Fibroblast of pulmonary artery (primary cell): ENCODE results near the gene PDZD2.

Experiments used
- DNase-seq: peaks from one replicate; pipeline ENCODE4 v3.0.0-alpha.2; 2010; ENCODE audit warnings: low read depth
- H3K4me3 ChIP-seq: replicated peaks from 2 replicates; pipeline ENCODE4 v1.5.1; 2011; ENCODE audit warnings: low read depth, mild to moderate bottlenecking, control low read depth, low read length, moderate library complexity
- TF ChIP-seq, protein P1 (sequence below): IDR thresholded peaks from 2 replicates; pipeline ENCODE4 v1.5.1; 2011; ENCODE audit warnings: mild to moderate bottlenecking, control low read depth, low read length, inconsistent platforms; ENCODE audit errors: missing control alignments

Gene PDZD2

DNA sequence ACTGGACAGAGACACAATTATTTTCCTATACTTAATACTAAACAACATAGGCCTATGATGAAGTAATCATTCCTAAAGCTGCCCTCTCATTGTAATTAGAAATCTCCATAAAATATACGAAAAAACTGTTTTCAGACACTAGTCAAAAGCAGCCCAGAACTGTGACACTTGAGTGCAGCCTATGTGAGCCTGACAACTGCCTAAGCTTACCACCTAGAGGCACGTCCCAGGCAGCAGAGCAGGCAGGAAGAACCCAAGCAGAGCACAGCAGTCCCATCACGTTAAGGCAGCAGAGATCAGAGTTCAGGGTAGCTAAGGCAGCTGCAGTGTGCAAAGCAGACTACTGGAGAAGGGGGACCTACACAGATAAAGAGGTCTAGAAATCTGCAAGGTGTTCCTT is 488.8 kb downstream of the PDZD2 start:
- no peak overlapping the region for H3K4me3 ChIP-seq
- TF ChIP-seq, protein P1, sequence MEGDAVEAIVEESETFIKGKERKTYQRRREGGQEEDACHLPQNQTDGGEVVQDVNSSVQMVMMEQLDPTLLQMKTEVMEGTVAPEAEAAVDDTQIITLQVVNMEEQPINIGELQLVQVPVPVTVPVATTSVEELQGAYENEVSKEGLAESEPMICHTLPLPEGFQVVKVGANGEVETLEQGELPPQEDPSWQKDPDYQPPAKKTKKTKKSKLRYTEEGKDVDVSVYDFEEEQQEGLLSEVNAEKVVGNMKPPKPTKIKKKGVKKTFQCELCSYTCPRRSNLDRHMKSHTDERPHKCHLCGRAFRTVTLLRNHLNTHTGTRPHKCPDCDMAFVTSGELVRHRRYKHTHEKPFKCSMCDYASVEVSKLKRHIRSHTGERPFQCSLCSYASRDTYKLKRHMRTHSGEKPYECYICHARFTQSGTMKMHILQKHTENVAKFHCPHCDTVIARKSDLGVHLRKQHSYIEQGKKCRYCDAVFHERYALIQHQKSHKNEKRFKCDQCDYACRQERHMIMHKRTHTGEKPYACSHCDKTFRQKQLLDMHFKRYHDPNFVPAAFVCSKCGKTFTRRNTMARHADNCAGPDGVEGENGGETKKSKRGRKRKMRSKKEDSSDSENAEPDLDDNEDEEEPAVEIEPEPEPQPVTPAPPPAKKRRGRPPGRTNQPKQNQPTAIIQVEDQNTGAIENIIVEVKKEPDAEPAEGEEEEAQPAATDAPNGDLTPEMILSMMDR: no peak
- DNase-seq: no peak

DNA sequence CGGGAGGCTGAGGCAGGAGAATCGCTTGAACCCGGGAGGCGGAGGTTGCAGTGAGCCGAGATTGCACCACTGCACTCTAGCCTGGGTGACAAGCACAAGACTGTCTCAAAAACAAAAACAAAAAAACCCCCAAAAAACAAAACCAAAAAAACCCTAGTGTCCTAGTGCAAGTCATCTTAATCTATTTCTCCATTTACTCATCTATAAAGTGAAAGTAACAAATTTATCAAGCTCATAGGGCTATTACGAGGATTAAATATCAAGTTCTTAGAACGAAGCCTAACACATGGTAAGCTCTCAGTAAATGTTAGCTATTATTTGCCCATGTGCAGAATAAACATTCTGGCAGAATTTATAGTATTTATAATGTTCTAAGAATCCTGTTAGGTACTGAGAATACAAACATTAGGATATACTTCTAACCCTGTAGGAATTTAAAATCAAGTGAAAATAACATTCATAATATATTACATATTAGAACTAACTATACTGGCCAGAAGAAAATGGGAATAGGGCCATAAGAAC is 490.2 kb downstream of the PDZD2 start:
- TF ChIP-seq, protein P1: no peak
- DNase-seq: no peak
- H3K4me3 ChIP-seq: no peak overlapping the region

DNA sequence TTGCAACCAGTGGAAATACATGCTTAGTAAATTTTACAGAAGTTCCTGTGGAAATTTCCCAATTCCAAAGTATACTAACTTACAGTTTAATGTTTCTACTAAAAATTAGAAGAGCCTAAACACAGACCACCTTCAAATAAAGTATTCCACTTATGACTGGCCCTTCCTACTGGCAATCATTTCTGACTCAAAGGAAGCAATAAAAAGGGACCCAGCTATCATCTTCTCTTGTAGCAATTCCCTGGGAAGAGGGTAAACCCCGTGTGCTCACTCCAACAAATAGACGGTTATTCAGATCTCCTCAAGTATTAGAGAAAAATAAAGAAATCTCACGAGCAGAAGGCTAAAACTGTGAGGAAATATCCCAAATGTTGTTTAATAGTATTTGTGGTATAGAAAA is 491.9 kb downstream of the PDZD2 start:
- TF ChIP-seq, protein P1: no peak
- no peak overlapping the region for H3K4me3 ChIP-seq
- no peak for DNase-seq

DNA sequence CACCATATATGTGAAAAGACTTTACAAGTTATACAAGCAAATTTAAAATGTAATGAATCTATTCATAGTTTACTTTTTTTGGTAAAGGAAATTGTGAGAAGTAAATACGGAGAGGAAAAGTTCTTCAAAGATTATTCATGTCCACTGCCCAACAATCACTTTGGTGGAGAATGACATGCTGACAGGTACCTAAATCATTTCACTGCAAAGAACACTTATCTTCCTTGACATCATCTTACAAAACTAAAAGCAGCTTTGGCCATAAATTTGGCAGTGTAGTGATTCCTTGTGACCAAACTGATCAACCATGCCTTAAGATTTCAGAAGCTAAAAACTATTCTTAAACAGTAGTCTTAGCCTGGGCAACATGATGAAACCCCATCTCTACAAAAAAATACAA is 492.7 kb downstream of the PDZD2 start:
- DNase-seq: no peak
- TF ChIP-seq, protein P1: no peak
- H3K4me3 ChIP-seq: no peak overlapping the region

DNA sequence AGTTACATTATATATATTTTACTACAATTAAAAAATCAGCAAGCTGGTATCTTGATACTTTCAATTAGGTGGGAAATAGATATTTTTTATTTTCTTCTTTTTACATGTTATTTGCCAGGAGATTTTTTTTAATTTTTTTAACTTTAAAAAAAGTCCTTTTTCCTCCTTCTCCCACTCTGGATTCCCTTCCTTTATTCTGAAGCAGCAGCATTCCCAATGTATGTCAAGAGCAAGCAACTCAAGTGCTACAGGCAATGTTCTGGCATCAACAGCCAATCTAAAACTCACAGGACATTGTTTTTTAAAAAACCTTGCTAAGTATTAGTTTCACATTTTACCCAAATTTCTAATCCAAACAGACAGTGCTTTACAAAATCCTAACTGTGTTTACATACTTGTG is 493.8 kb downstream of the PDZD2 start:
- H3K4me3 ChIP-seq: no peak overlapping the region
- no peak for DNase-seq
- TF ChIP-seq, protein P1: no peak

DNA sequence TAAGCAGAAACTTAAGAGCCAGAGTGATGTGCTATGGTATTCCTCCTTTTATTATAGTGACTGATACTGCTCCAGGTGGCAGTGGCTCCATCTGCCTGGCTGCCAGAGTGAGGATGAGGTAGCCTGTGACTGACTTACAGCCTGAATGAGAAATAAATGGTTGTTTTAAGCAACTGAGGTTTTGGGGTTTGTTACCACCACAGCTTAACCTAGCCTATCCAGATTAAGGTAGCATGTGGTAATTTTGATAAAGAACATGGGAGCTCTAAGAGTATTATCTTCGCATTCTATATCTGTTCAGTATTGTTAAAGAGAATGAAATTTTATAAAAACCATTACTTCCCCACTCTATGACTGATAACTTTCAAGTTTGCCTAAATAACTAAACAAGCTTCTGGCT is 496.2 kb downstream of the PDZD2 start:
- no peak overlapping the region for H3K4me3 ChIP-seq
- DNase-seq: no peak
- TF ChIP-seq, protein P1: no peak

DNA sequence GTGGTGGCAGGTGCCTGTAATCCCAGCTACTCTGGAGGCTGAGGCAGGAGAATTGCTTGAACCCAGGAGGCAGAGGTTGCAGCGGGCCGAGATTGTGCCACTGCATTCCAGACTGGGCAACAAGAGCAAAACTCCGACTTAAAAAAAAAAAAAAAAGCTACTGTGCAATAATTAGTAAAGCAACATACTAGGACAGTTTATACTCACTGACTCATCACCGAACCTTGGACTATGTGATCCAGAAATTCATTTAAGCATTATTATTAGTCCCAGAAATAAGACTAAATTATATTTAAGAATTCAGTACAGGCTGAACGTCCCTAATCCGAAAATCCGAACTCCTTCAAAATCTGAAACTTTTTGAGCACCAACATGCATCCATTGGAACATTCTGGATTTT is 497.4 kb downstream of the PDZD2 start:
- TF ChIP-seq, protein P1: no peak
- no peak overlapping the region for H3K4me3 ChIP-seq
- no peak for DNase-seq
